HUES64 (cell line): Measurements from ENCODE around the gene ZNF484.
A peak's percentile ranks its signal among the peaks of the same experiment; 100 is the strongest.
"Not testable (repeated sequence)": the region's sequence is repeated elsewhere in the genome, so short reads cannot be mapped to it uniquely, and the experiment has no call there.

ENCODE experiments used
- H3K27ac ChIP-seq: 2 replicates; pipeline ENCODE4 v1.7.0; 2013; ENCODE audit warnings: low read depth, low read length, inconsistent platforms
- H3K27me3 ChIP-seq: 2 replicates; pipeline ENCODE4 v1.6.1; 2013; ENCODE audit warnings: mild to moderate bottlenecking, low read length; ENCODE audit not compliant: insufficient read depth
- H3K36me3 ChIP-seq: 2 replicates; pipeline ENCODE4 v1.6.1; 2013; ENCODE audit warnings: mild to moderate bottlenecking, low read length; ENCODE audit not compliant: insufficient read depth
- H3K4me1 ChIP-seq: 2 replicates; pipeline ENCODE4 v1.6.1; 2013; ENCODE audit warnings: mild to moderate bottlenecking, low read length, moderate library complexity; ENCODE audit not compliant: insufficient read depth
- H3K4me3 ChIP-seq: 2 replicates; pipeline ENCODE4 v1.5.1; 2013; ENCODE audit warnings: mild to moderate bottlenecking, low read length, moderate library complexity
- H3K9ac ChIP-seq: 2 replicates; pipeline ENCODE4 v1.6.1; 2013; ENCODE audit warnings: mild to moderate bottlenecking, low read depth, low read length
- H3K9me3 ChIP-seq: 2 replicates; pipeline ENCODE4 v1.6.1; 2013; ENCODE audit warnings: low read depth, low read length; ENCODE audit not compliant: insufficient read depth
- WGBS: fragments of 150-250, 120-280 bp; methylation state at CpG from one replicate; pipeline ENCODE4 v1.1.7; 2013; ENCODE audit warnings: missing lambda C conversion rate; 5-methylcytosine and 5-hydroxymethylcytosine counted together

ZNF484 gene

DNA sequence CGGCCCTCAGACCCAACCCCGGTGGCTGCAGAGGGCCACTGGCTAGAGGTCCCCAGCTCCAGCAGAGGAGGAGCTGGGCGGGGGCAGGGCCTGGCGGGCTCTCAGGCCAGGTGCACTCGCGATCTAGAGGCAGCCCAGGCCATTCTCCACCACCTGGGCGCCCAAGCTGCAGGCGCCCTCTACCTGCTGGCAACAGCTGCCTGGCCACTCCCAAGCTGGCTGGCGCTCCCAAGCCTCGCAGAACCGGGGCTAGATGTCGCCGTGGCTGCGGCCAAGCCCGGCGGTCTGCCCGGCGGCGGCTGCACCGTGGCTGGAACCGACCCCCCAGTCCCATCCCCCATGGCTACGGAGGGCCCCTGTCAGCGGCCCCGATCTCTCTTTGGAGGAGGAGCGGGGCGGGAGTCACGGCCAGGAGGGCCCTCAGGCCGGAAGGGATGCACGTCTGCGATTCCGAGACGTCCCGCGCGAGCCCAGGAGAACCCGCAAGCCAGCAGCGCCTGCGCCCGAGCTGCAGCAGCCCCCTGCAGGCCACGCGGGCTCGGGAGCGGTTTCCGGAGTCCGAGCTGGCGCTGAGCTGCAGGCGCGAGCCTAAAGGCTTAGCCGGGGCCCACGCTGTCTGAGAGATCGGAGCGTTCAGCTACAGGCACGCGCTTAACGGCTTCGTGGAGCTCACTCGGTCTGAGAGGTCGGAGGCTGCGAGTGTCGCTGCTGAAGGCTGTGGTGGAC is 68.9 kb downstream of the ZNF484 start:
- H3K9me3 ChIP-seq = no peaks in the 10 kb centered on the region
- no peaks in the 10 kb centered on the region for H3K36me3 ChIP-seq
- H3K9ac ChIP-seq = no peak overlapping the region
- peak overlapping the region; percentile 52 for H3K4me3 ChIP-seq
- no peaks in the 10 kb centered on the region for H3K4me1 ChIP-seq
- peaks cover 100% of the 10 kb centered on the region for H3K27me3 ChIP-seq
- H3K27ac ChIP-seq = no peak overlapping the region
- WGBS = 1% methylated on average over 60 of the region's 60 CpGs

- WGBS = 8% methylated on average over 76 of the region's 76 CpGs
- Histone ChIP-seq H3K9ac (no peak overlapping the region), H3K9me3 (no peaks in the 10 kb centered on the region), H3K36me3 (no peaks in the 10 kb centered on the region), H3K27me3 (peaks cover 98% of the 10 kb centered on the region), H3K4me3 (peak overlapping the region; percentile 52), H3K27ac (no peak overlapping the region), H3K4me1 (no peaks in the 10 kb centered on the region)
Observed at GRCh38 chr9:92807757-92808725, 69.8 kb downstream of the ZNF484 start.

DNA sequence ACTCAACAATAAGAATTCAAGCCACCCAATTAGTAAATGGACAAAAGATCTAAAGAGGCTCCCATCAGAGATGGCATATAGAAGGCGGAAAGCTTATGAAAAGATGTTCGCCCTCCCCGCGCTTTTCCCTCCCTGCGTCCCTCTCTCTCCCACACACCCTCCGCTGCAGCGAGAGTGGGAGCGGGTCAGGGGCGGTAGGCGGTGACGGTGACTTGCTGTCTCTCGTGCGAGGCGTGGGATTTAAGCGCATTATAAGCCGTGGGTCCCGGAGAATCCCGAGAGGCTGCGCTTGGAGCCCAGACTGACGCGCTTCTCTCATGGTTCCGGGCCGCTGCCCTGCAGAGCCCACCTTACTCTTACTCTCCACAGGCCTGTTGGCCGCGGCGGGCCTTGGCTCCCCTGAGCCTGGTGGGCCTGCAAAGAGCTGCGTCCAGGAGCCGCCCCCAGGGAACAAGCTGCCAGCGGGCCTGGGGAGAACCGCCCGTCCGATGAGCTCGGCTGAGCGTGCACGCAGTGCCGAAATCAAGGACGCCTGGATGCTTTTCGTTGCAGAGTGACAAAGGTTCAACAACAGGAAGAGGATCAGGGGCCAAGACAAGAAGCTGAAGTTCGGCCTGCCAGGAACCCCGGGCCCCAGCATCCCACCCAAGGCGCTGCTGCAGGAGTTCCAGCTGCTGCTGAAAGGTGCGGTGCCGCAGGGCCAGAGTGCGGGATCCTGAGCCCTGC is 70.6 kb downstream of the ZNF484 start:
- Histone ChIP-seq H3K9me3 (no peaks in the 10 kb centered on the region), H3K4me1 (no peaks in the 10 kb centered on the region), H3K9ac (no peak overlapping the region), H3K27ac (no peak overlapping the region), H3K4me3 (no peak overlapping the region; the same call in 1 of the 2 replicates), H3K27me3 (peaks cover 89% of the 10 kb centered on the region), H3K36me3 (no peaks in the 10 kb centered on the region)
- WGBS = 20% methylated on average over 43 of the region's 44 CpGs

GRCh38 chr9:92804727-92805126 is 73.1 kb downstream of the ZNF484 start:
- H3K4me1 ChIP-seq = no peaks in the 10 kb centered on the region
- WGBS = 86% methylated on average over 6 of the region's 6 CpGs
- no peaks in the 10 kb centered on the region for H3K36me3 ChIP-seq
- no peak overlapping the region for H3K27ac ChIP-seq
- no peak overlapping the region for H3K4me3 ChIP-seq
- H3K9ac ChIP-seq = no peak overlapping the region
- H3K27me3 ChIP-seq = peaks cover 64% of the 10 kb centered on the region
- H3K9me3 ChIP-seq = no peaks in the 10 kb centered on the region

DNA sequence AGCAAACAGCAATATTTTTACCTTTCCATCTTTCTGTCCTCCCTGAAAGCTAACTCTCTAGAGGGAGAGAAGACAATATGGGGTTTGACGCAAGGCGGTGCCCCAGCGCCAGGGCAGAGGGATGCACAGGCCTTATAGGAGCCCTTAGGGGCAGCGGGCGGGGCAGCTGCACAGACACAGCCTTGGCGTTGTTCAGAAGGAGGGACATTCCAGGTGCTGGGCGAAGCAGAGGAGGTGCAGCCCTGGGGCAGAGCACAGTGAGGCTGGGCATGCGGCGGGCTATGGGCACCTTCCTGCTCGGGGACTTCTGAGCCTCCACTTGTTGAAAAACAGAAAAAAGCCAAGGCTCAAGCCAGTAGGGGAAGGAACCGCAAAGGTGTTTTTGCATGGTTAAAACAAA is 79.5 kb downstream of the ZNF484 start:
- Histone ChIP-seq H3K9ac (no peak overlapping the region), H3K27me3 (peaks cover 6% of the 10 kb centered on the region), H3K9me3 (no peaks in the 10 kb centered on the region), H3K36me3 (no peaks in the 10 kb centered on the region), H3K4me3 (no peak overlapping the region), H3K27ac (no peak overlapping the region), H3K4me1 (no peaks in the 10 kb centered on the region)
- 97% methylated on average over 11 of the region's 11 CpGs for WGBS

GRCh38 chr9:92796337-92796804 is 81.5 kb downstream of the ZNF484 start:
- 78% methylated on average over 9 of the region's 9 CpGs for WGBS
- H3K4me3 ChIP-seq, H3K27me3 ChIP-seq, H3K9me3 ChIP-seq, H3K4me1 ChIP-seq, H3K9ac ChIP-seq, H3K36me3 ChIP-seq, H3K27ac ChIP-seq: not testable (repeated sequence)

GRCh38 chr9:92795598-92796336 is 82.1 kb downstream of the ZNF484 start:
- Histone ChIP-seq H3K36me3 (no peaks in the 10 kb centered on the region), H3K9me3 (no peaks in the 10 kb centered on the region), H3K27ac (no peak overlapping the region), H3K27me3 (peaks cover 5% of the 10 kb centered on the region), H3K4me1 (no peaks in the 10 kb centered on the region), H3K9ac (no peak overlapping the region), H3K4me3 (no peak overlapping the region)
- 78% methylated on average over 9 of the region's 9 CpGs for WGBS
